Stomach (tissue), 9 donors: Measurements from ENCODE around the gene TPPP3. TPM values are rescaled to one million over a fixed set of nuclear protein-coding genes. Genes with fewer than 3 reads are reported as not detected.

Experiments used
- DNase-seq, 2 donors: peaks; one replicate each; pipeline versions ENCODE4 v3.0.0 to v3.0.0-alpha.2; 2013 to 2019
- H3K27ac ChIP-seq, 5 donors: fragments of 200-600 bp in 4 of 5; sonication (generic) in 4 of 5; one replicate each; pipeline ENCODE4 v1.5.1; 2013 to 2019; ENCODE audit warnings: mild to moderate bottlenecking in 1 of 5, moderate library complexity in 1 of 5
- H3K27me3 ChIP-seq, 3 donors: fragments of 200-600 bp; sonication (generic); one replicate each; pipeline ENCODE4 v1.5.1; 2017 to 2019; ENCODE audit warnings: mixed run types in 1 of 3
- H3K36me3 ChIP-seq, 4 donors: fragments of 200-600 bp; sonication (generic); 1 replicate in 3 of 4; 2 replicates in 1 of 4; pipeline ENCODE4 v1.5.1; 2016 to 2019
- H3K4me1 ChIP-seq, 4 donors: fragments of 200-600 bp; sonication (generic); one replicate each; pipeline ENCODE4 v1.5.1; 2016 to 2019
- H3K4me3 ChIP-seq, 4 donors: fragments of 200-600 bp; sonication (generic) in 3 of 4; one replicate each; pipeline ENCODE4 v1.5.1; 2016 to 2019; ENCODE audit warnings: mild to moderate bottlenecking in 1 of 4
- H3K9me3 ChIP-seq, 4 donors: fragments of 200-600 bp; sonication (generic); one replicate each; pipeline ENCODE4 v1.5.1; 2016 to 2019
- EP300 ChIP-seq: sonication (generic); formaldehyde crosslinking; IDR thresholded peaks from one replicate; pipeline ENCODE4 v1.6.1; 2017; ENCODE audit warnings: antibody characterized with exemption
- POLR2A ChIP-seq, 4 donors: fragments of 450-650 bp; IDR thresholded peaks; one replicate each; pipeline ENCODE4 v1.6.1; 2016; ENCODE audit warnings: antibody characterized with exemption in 4 of 4, control low read depth in 2 of 4, mild to moderate bottlenecking in 1 of 4, moderate library complexity in 1 of 4
- POLR2AphosphoS5 ChIP-seq, 3 donors: sonication (generic); formaldehyde crosslinking; IDR thresholded peaks; one replicate each; pipeline ENCODE4 v1.6.1; 2016; ENCODE audit warnings: antibody characterized with exemption in 3 of 3
- WGBS, 5 donors: extraction: QIAGEN DNeasy Blood & Tissue Kit in 3 of 5; methylation state at CpG; one replicate each; pipeline versions ENCODE4 v1.1.5 to v1.1.7; 2013 to 2018; 5-methylcytosine and 5-hydroxymethylcytosine counted together
- intact Hi-C: fragments of 100-400 bp; cut with DNase I; formaldehyde crosslinking; loops from one replicate; pipeline ENCODE4 v1.15.1; 2023; ENCODE audit warnings: low total_unique reads
- polyA plus RNA-seq, 3 donors: library from polyadenylated mRNA; stranded (reverse); fragments of 200-250 nt; gene quantifications; one replicate each; pipeline ENCODE4 v1.2.3, GENCODE V29; 2013
- total RNA-seq, 5 donors: library from RNA; depleted of rRNA; stranded (reverse); fragments of >200 nt; gene quantifications; one replicate each; pipeline versions ENCODE4 v1.1.0 to v1.2.3, GENCODE V29; 2014 to 2016
- TF ChIP-seq, protein P1 (sequence below), 7 experiments: fragments of 450-650 bp in 4 of 7; fragments of 200-600 bp in 3 of 7; sonication (generic) in 3 of 7; IDR thresholded peaks; one replicate each; pipeline ENCODE4 v1.5.1; 2016 to 2019; ENCODE audit warnings: antibody characterized with exemption in 7 of 7, control low read depth in 2 of 7, mild to moderate bottlenecking in 1 of 7
- donor health status: healthy with polysubstance abuse.
- donor health status: Bipolar disorder and iron deficiency.
- donor health status: healthy.

The TPPP3 gene
- total and polyA plus RNA-seq, 8 donors: 5.8 to 127 (median 13.8) TPM

DNA sequence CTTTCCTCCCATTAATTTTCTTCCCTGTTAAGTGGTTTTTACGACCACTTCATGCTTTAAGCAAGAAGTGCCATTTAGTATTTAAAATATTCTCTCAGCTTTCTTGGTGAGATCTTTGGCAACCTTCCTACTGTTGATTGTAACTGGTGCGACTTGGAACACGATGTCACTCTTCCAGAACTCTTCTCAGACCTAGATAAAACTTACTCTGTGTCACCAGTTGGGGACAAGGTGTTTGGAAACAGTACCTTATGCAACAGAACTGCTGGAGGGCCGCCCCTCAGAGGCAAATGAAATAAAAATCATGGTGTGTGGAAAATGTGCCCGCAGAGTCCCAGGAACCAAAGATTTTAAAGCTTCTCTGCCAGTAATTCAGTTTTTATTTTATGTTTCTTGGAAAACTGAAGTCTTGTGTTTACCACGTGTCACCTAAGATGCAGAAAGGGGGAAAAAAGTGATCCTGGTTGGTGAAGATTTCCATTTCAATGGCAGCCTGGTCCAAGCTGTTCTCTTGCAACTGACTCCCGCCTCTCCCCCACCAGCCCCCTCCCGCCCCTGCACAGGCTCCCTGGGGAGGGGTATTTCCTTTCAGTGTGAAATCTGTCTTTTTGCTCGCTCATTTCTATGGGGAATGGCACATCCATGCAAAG, 30.4 kb upstream of the TPPP3 start:
- no peaks in the 10 kb centered on the region for H3K9me3 ChIP-seq
- H3K27me3 ChIP-seq: peaks cover 0 to 45% (median 0%) of the 10 kb centered on the region in 3 donors
- 45 to 56% (median 48%) methylated on average over 9 of the region's 9 CpGs for WGBS, 5 donors
- H3K36me3 ChIP-seq: no peaks in the 10 kb centered on the region
- TF ChIP-seq EP300 (no peak), POLR2AphosphoS5 (IDR thresholded peaks at IDR 0.05) (no peak), POLR2A (IDR thresholded peaks at IDR 0.05) (no peak)
- TF ChIP-seq, protein P1, sequence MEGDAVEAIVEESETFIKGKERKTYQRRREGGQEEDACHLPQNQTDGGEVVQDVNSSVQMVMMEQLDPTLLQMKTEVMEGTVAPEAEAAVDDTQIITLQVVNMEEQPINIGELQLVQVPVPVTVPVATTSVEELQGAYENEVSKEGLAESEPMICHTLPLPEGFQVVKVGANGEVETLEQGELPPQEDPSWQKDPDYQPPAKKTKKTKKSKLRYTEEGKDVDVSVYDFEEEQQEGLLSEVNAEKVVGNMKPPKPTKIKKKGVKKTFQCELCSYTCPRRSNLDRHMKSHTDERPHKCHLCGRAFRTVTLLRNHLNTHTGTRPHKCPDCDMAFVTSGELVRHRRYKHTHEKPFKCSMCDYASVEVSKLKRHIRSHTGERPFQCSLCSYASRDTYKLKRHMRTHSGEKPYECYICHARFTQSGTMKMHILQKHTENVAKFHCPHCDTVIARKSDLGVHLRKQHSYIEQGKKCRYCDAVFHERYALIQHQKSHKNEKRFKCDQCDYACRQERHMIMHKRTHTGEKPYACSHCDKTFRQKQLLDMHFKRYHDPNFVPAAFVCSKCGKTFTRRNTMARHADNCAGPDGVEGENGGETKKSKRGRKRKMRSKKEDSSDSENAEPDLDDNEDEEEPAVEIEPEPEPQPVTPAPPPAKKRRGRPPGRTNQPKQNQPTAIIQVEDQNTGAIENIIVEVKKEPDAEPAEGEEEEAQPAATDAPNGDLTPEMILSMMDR (IDR thresholded peaks at IDR 0.05): no peak
- H3K4me3 ChIP-seq: no peak overlapping the region
- H3K27ac ChIP-seq: no peak overlapping the region
- intact Hi-C loops: no loop called here
- no peak for DNase-seq
- peaks cover 5 to 18% (median 10%) of the 10 kb centered on the region in 4 donors for H3K4me1 ChIP-seq

DNA sequence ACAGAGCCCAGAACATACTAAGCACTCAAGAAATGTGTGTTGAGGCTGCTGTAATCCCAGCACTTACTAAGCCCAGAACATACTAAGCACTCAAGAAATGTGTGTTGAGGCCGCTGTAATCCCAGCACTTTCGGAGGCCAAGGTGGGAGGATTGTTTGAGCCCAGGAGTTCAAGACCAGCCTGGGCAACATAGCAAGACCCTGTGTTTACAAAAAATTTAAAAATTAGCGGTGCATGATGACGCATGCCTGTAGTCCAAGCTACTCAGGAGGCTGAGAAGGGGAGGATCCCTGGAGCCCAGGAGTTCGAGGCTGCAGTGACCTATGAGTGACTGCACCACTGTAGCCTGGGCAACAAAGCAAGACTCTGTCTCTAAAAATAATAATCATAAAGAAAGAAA, 29.7 kb upstream of the TPPP3 start:
- Histone ChIP-seq H3K36me3 (no peaks in the 10 kb centered on the region), H3K27me3 (peaks cover 0 to 37% (median 0%) of the 10 kb centered on the region in 3 donors), H3K4me3 (no peak overlapping the region), H3K9me3 (no peaks in the 10 kb centered on the region), H3K4me1 (peaks cover 0 to 10% (median 3%) of the 10 kb centered on the region in 4 donors), H3K27ac (no peak overlapping the region)
- TF ChIP-seq POLR2AphosphoS5 (IDR thresholded peaks at IDR 0.05) (no peak), EP300 (no peak), POLR2A (IDR thresholded peaks at IDR 0.05) (no peak)
- TF ChIP-seq, protein P1 (IDR thresholded peaks at IDR 0.05): no peak
- WGBS, 5 donors: 89 to 92% (median 90%) methylated on average over 5 of the region's 5 CpGs
- DNase-seq: no peak
- intact Hi-C loops: no loop called here

DNA sequence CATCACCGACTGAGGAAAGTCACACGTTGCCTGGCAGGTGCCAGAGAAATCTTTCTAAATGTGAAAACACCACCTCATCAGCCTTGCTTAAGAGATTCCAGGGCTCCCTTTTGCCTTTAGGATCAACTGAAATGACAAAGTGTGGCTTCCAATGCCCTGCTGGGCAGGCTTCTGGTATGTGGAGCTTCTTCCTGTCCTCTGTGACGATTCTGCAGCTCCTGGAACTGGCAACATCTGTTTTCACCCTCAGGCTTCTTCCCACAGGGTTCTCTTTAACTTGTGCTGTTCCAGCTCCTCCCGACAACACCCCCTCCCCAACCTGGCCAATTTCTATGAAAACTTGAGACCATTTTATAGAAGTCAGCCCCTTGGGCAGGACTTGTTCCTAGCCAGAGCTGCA, 27.7 kb upstream of the TPPP3 start:
- H3K4me3 ChIP-seq: no peak overlapping the region
- TF ChIP-seq POLR2A (IDR thresholded peaks at IDR 0.05): no peak
- TF ChIP-seq EP300: no peak
- TF ChIP-seq POLR2AphosphoS5 (IDR thresholded peaks at IDR 0.05): no peak
- TF ChIP-seq, protein P1 (IDR thresholded peaks at IDR 0.05): no peak
- H3K27ac ChIP-seq: no peak overlapping the region
- WGBS, 5 donors: 77 to 89% (median 85%) methylated on average over 4 of the region's 4 CpGs
- DNase-seq: no peak
- no peaks in the 10 kb centered on the region for H3K36me3 ChIP-seq
- H3K4me1 ChIP-seq: peaks cover 0 to 15% (median 10%) of the 10 kb centered on the region in 4 donors
- peaks cover 0 to 22% (median 0%) of the 10 kb centered on the region in 3 donors for H3K27me3 ChIP-seq
- intact Hi-C loops: no loop called here
- H3K9me3 ChIP-seq: no peaks in the 10 kb centered on the region

- WGBS, 5 donors: 77 to 94% (median 81%) methylated on average over 3 of the region's 3 CpGs
- DNase-seq: no peak
- no peak overlapping the region for H3K27ac ChIP-seq
- no peaks in the 10 kb centered on the region for H3K9me3 ChIP-seq
- H3K36me3 ChIP-seq: no peaks in the 10 kb centered on the region
- TF ChIP-seq, protein P1 (IDR thresholded peaks at IDR 0.05): no peak
- TF ChIP-seq POLR2A (IDR thresholded peaks at IDR 0.05) (no peak), POLR2AphosphoS5 (IDR thresholded peaks at IDR 0.05) (no peak), EP300 (no peak)
- peaks cover 0 to 11% (median 0%) of the 10 kb centered on the region in 3 donors for H3K27me3 ChIP-seq
- H3K4me3 ChIP-seq: no peak overlapping the region
- peaks cover 7 to 22% (median 19%) of the 10 kb centered on the region in 4 donors for H3K4me1 ChIP-seq
- intact Hi-C loops: no loop called here
Measured at GRCh38 chr16:67419931-67420330, 26.6 kb upstream of the TPPP3 start.
